Caco-2 (cell line): ENCODE data around the gene RPL18A. TPM values are rescaled to one million over a fixed set of nuclear protein-coding genes. Genes with fewer than 3 reads are reported as not detected.

Experiments
- BruUV-seq: library from RNA; stranded (reverse); fragments of 400-500 nt; replicated peaks from 2 replicates; lab custom pipeline; 2021; lab: Mats Ljungman, UMichigan
- CTCF ChIA-PET: fragments of 300-600 bp; sonication (Branson Sonifier 250); formaldehyde crosslinking; loops from one replicate; lab custom pipeline; 2022; ENCODE audit warnings: antibody characterized with exemption; lab: Charles Lee
- POLR2A ChIA-PET: fragments of 300-600 bp; sonication (Branson Sonifier 250); formaldehyde crosslinking; loops from one replicate; lab custom pipeline; 2022; ENCODE audit warnings: antibody characterized with exemption; lab: Charles Lee
- DNase-seq, 2 experiments: peaks; one replicate each; pipeline versions ENCODE4 v3.0.0 to v3.0.0-alpha.2; 2020 to 2022
- H3K27me3 ChIP-seq: replicated peaks from 2 replicates; pipeline ENCODE4 v1.6.0; 2011; ENCODE audit warnings: low read length; ENCODE audit not compliant: control insufficient read depth, insufficient read depth
- H3K36me3 ChIP-seq: 2 replicates; pipeline ENCODE4 v1.5.1; 2011; ENCODE audit warnings: low read length; ENCODE audit not compliant: control insufficient read depth, insufficient read depth
- H3K4me1 ChIP-seq: fragments of 250-450 bp; sonication (Bioruptor Pico); 2 replicates; pipeline ENCODE4 v1.5.1; 2020; ENCODE audit warnings: mild to moderate bottlenecking
- H3K4me3 ChIP-seq: 2 replicates; pipeline ENCODE4 v1.5.1; 2011; ENCODE audit warnings: low read depth, mild to moderate bottlenecking, control low read depth, low read length
- H3K9me3 ChIP-seq: fragments of 250-450 bp; sonication (Bioruptor Pico); 2 replicates; pipeline ENCODE4 v1.5.1; 2020; ENCODE audit warnings: mild to moderate bottlenecking, moderate library complexity
- H3K27ac Mint-ChIP-seq: one replicate; pipeline ENCODE4 v1.8.0; 2022; ENCODE audit warnings: mixed read lengths; ENCODE audit not compliant: unreplicated experiment
- H3K27me3 Mint-ChIP-seq: one replicate; pipeline ENCODE4 v1.8.0; 2022; ENCODE audit warnings: mixed read lengths; ENCODE audit not compliant: insufficient read depth, unreplicated experiment
- H3K36me3 Mint-ChIP-seq: one replicate; pipeline ENCODE4 v1.8.0; 2022; ENCODE audit warnings: mild to moderate bottlenecking, mixed read lengths; ENCODE audit not compliant: insufficient read depth, unreplicated experiment
- H3K4me1 Mint-ChIP-seq: one replicate; pipeline ENCODE4 v1.8.0; 2022; ENCODE audit warnings: low read depth, mixed read lengths; ENCODE audit not compliant: unreplicated experiment
- H3K4me3 Mint-ChIP-seq: one replicate; pipeline ENCODE4 v1.8.0; 2022; ENCODE audit warnings: mild to moderate bottlenecking, moderate library complexity, mixed read lengths; ENCODE audit not compliant: unreplicated experiment
- H3K9me3 Mint-ChIP-seq: one replicate; pipeline ENCODE4 v1.8.0; 2022; ENCODE audit warnings: mixed read lengths; ENCODE audit not compliant: unreplicated experiment
- intact Hi-C: fragments of 100-400 bp; cut with micrococcal nuclease; formaldehyde crosslinking; loops from one replicate; pipeline ENCODE4 v1.10.0; 2022; ENCODE audit not compliant: unreplicated experiment
- total RNA-seq: library from RNA; stranded (reverse); gene quantifications from 2 replicates; pipeline ENCODE4 v1.2.3, GENCODE V29; 2022
- TF ChIP-seq, protein P1 (sequence below), 2 experiments: fragments of 200-600 bp in 1 of 2; IDR thresholded peaks; 1 replicate in 1 of 2; 2 replicates in 1 of 2; pipeline versions ENCODE4 v1.5.1 to v1.8.0; 2011 to 2022; ENCODE audit warnings: antibody characterized with exemption in 1 of 2, control low read depth in 1 of 2, inconsistent platforms in 1 of 2, low read depth in 1 of 2, low read length in 1 of 2, mild to moderate bottlenecking in 1 of 2, moderate library complexity in 1 of 2; ENCODE audit not compliant: insufficient read depth in 1 of 2, severe bottlenecking in 1 of 2, unreplicated experiment in 1 of 2

The RPL18A gene
- total RNA-seq, 1 experiment from 2014 or later, result 1,599 TPM

DNA sequence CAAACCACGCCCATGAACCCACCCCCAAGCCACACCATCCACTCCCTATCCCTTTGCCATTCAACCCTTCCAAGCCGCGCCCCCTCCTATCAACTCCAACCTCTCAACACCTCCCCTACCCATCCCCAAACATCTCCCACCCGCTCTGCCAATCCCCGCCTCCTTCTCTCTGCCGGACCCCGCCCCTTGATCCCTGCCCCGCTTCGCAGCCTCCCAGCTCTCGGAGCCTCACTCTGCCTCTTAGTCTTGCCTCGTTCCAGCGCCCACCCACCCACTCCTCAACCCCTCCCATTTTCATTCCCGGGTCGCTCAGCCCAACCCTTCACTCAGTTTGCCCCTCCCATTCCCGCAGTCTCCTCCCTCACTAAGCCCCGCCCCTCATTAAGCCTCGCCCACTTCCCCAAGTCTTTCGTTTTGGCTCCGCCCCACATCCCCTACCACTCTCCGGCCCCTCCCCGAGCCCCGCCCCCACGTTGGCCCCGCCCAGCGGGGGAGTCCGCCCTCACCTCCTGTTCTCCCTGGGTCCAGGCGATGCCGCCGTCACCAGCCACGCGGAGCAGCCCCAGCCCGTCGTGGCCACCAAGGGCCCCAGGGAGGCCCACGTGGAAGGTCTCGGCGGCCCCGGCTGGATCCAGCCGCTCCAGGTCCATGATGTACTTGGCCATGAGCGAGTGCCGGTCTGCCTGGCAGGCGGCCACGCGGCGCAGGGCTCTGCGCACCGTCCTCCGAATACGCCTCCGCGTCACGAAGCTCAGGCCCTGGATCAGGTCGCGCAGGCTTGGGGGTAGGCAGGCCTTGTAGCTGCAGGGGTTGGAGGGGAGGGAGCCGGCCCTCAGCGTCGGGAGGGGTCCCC lies 17.7 kb upstream of the RPL18A start:
- POLR2A ChIA-PET, result no interaction called here

GRCh38 chr19:17842663-17843291 lies 16.9 kb upstream of the RPL18A start:
- Histone ChIP-seq H3K36me3 (no peaks in the 10 kb centered on the region), H3K4me1 (no peaks in the 10 kb centered on the region), H3K27me3 (no peaks in the 10 kb centered on the region), H3K4me3 (no peak overlapping the region), H3K9me3 (no peaks in the 10 kb centered on the region)
- H3K27ac Mint-ChIP-seq, result no peak overlapping the region
- H3K9me3 Mint-ChIP-seq, result no peaks in the 10 kb centered on the region
- POLR2A ChIA-PET, result no interaction called here
- no peaks in the 10 kb centered on the region for H3K27me3 Mint-ChIP-seq
- CTCF ChIA-PET, result no interaction called here
- intact Hi-C loops, result no loop called here
- DNase-seq, result no peak
- H3K4me3 Mint-ChIP-seq, result no peak overlapping the region
- TF ChIP-seq, protein P1, sequence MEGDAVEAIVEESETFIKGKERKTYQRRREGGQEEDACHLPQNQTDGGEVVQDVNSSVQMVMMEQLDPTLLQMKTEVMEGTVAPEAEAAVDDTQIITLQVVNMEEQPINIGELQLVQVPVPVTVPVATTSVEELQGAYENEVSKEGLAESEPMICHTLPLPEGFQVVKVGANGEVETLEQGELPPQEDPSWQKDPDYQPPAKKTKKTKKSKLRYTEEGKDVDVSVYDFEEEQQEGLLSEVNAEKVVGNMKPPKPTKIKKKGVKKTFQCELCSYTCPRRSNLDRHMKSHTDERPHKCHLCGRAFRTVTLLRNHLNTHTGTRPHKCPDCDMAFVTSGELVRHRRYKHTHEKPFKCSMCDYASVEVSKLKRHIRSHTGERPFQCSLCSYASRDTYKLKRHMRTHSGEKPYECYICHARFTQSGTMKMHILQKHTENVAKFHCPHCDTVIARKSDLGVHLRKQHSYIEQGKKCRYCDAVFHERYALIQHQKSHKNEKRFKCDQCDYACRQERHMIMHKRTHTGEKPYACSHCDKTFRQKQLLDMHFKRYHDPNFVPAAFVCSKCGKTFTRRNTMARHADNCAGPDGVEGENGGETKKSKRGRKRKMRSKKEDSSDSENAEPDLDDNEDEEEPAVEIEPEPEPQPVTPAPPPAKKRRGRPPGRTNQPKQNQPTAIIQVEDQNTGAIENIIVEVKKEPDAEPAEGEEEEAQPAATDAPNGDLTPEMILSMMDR (IDR thresholded peaks at IDR 0.05; ENCODE audit: insufficient read depth in 1 of 2, low read depth in 1 of 2, low read length in 1 of 2, severe bottlenecking in 1 of 2, unreplicated experiment in 1 of 2), result no peak
- no TSS peak for BruUV-seq
- H3K36me3 Mint-ChIP-seq, result no peaks in the 10 kb centered on the region
- no peaks in the 10 kb centered on the region for H3K4me1 Mint-ChIP-seq

More for the DNA sequence above, 17.7 kb upstream of the RPL18A start:
- no peaks in the 10 kb centered on the region for H3K27me3 Mint-ChIP-seq
- no peaks in the 10 kb centered on the region for H3K36me3 ChIP-seq
- intact Hi-C loops, result no loop called here
- H3K9me3 Mint-ChIP-seq, result no peaks in the 10 kb centered on the region
- no peak overlapping the region for H3K4me3 Mint-ChIP-seq
- H3K4me3 ChIP-seq, result no peak overlapping the region
- TF ChIP-seq, protein P1 (IDR thresholded peaks at IDR 0.05; ENCODE audit: insufficient read depth in 1 of 2, low read depth in 1 of 2, low read length in 1 of 2, severe bottlenecking in 1 of 2, unreplicated experiment in 1 of 2), result no peak
- BruUV-seq, result no TSS peak
- no peak overlapping the region for H3K27ac Mint-ChIP-seq
- no peaks in the 10 kb centered on the region for H3K4me1 ChIP-seq
- H3K9me3 ChIP-seq, result no peaks in the 10 kb centered on the region
- H3K27me3 ChIP-seq, result no peaks in the 10 kb centered on the region
- CTCF ChIA-PET, result no interaction called here
- peak in 1 of 2 experiments; percentile 58 for DNase-seq
- H3K4me1 Mint-ChIP-seq, result no peaks in the 10 kb centered on the region
- no peaks in the 10 kb centered on the region for H3K36me3 Mint-ChIP-seq

- intact Hi-C loops, result no loop called here
- Mint-ChIP-seq H3K27ac (no peak overlapping the region), H3K36me3 (no peaks in the 10 kb centered on the region), H3K4me3 (no peak overlapping the region), H3K9me3 (no peaks in the 10 kb centered on the region), H3K27me3 (no peaks in the 10 kb centered on the region), H3K4me1 (no peaks in the 10 kb centered on the region)
- TF ChIP-seq, protein P1 (IDR thresholded peaks at IDR 0.05; ENCODE audit: insufficient read depth in 1 of 2, low read depth in 1 of 2, low read length in 1 of 2, severe bottlenecking in 1 of 2, unreplicated experiment in 1 of 2), result no peak
- Histone ChIP-seq H3K27me3 (no peaks in the 10 kb centered on the region), H3K36me3 (no peaks in the 10 kb centered on the region), H3K9me3 (no peaks in the 10 kb centered on the region), H3K4me1 (no peaks in the 10 kb centered on the region), H3K4me3 (no peak overlapping the region)
- no peak for DNase-seq
- no TSS peak for BruUV-seq
- CTCF ChIA-PET, result no interaction called here
- POLR2A ChIA-PET, result no interaction called here
Measured at GRCh38 chr19:17843292-17843827, 16.4 kb upstream of the RPL18A start.
